ENCODE measurements around the gene NHERF1. TPM values are rescaled to one million over a fixed set of nuclear protein-coding genes. Genes with fewer than 3 reads are reported as not detected.

NHERF1 gene
- total RNA-seq, 2 donors from 2014 or later = 84.1 to 133 TPM

DNA sequence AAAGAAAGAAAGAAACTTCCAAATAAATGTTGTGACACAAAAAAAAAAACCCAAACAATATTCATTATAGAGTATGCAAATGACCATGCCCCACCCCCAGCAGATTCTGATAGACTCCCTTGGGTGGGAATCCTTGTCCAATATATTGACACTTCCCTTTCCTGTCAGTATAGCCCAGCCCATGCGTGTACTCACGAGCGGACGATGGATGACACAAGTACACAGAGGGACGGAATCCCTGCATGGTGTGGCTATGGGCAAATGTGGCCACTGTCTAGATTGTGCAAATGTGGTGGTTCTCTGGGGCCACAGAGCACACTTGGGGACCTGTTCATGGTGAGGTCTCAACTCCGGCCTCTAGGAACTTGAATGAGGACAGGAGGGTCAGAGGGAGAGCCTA lies 8.3 kb upstream of the NHERF1 start:
- intact Hi-C loops (cut with DNase I) = no loop called here
- Histone ChIP-seq H3K27ac (no peak overlapping the region), H3K4me1 (replicated peaks) (no peaks in the 10 kb centered on the region), H3K36me3 (no peaks in the 10 kb centered on the region), H3K4me3 (no peak overlapping the region), H3K27me3 (replicated peaks; ENCODE audit: insufficient read depth) (peaks cover 8% of the 10 kb centered on the region), H3K9me3 (no peaks in the 10 kb centered on the region)
- no peak for DNase-seq (ENCODE audit: low spot score)
- TF ChIP-seq POLR2AphosphoS5 (IDR thresholded peaks at IDR 0.05) = no peak
- TF ChIP-seq POLR2A (IDR thresholded peaks at IDR 0.05) = no peak
- TF ChIP-seq, protein P1, sequence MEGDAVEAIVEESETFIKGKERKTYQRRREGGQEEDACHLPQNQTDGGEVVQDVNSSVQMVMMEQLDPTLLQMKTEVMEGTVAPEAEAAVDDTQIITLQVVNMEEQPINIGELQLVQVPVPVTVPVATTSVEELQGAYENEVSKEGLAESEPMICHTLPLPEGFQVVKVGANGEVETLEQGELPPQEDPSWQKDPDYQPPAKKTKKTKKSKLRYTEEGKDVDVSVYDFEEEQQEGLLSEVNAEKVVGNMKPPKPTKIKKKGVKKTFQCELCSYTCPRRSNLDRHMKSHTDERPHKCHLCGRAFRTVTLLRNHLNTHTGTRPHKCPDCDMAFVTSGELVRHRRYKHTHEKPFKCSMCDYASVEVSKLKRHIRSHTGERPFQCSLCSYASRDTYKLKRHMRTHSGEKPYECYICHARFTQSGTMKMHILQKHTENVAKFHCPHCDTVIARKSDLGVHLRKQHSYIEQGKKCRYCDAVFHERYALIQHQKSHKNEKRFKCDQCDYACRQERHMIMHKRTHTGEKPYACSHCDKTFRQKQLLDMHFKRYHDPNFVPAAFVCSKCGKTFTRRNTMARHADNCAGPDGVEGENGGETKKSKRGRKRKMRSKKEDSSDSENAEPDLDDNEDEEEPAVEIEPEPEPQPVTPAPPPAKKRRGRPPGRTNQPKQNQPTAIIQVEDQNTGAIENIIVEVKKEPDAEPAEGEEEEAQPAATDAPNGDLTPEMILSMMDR (IDR thresholded peaks at IDR 0.05) = no peak
- 81% methylated on average over 6 of the region's 6 CpGs for WGBS

DNA sequence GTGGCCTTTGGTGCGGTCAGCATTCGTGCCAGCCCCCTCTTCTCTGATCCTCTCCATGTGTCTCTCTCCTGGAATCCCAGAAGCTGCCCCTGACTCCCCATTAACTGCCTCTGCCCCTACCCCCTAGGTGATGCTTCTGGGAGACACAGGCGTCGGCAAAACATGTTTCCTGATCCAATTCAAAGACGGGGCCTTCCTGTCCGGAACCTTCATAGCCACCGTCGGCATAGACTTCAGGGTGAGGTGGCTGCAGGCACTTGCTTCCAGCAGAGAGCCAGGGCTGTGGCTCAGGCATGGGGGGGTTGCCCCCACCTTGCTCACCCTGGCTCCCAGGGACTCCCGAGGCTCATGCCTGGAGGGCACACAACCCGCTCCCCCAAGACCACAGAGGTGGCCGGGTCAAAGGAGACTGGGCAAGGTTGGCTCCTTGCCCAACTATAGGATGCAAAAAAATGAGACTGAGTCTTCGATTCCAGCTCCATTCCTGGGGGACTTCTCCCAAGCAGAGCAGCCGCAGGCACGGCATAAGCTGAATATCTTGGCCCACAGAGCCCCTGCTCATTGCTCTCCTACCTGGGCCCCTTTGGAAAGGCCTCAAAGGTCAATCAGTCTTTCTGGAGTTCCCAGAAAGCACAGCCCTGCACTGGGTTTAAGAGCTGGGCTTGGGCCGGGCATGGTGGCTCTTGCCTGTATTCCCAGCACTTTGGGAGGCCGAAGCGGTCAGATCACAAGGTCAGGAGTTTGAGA lies 7.6 kb upstream of the NHERF1 start:
- H3K9me3 ChIP-seq = no peaks in the 10 kb centered on the region
- H3K27ac ChIP-seq = no peak overlapping the region
- WGBS = 89% methylated on average over 17 of the region's 17 CpGs
- no peak overlapping the region for H3K4me3 ChIP-seq
- DNase-seq (ENCODE audit: low spot score) = no peak
- H3K27me3 ChIP-seq (replicated peaks; ENCODE audit: insufficient read depth) = peaks cover 8% of the 10 kb centered on the region
- no peaks in the 10 kb centered on the region for H3K36me3 ChIP-seq
- no peaks in the 10 kb centered on the region for H3K4me1 ChIP-seq (replicated peaks)
- TF ChIP-seq, protein P1 (IDR thresholded peaks at IDR 0.05) = no peak
- TF ChIP-seq POLR2A (IDR thresholded peaks at IDR 0.05) = no peak
- no peak for TF ChIP-seq POLR2AphosphoS5 (IDR thresholded peaks at IDR 0.05)
- intact Hi-C loops (cut with DNase I) = no loop called here

DNA sequence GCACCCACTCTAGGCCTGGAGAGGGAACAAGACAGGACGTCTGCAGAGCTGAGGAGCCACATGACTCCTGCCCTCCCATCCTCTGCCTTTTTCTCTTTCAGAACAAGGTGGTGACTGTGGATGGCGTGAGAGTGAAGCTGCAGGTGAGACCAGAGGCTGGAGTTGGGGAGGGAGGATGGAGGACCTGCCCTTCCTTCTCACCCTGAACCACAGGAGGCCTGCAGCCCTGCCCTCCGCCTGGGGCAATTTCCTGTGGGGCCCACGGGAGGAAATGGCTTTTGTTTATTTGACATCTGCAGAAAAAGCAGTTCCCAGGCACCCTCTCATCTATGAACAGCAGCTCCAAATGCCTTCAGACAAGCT lies 6.3 kb upstream of the NHERF1 start:
- peaks cover 8% of the 10 kb centered on the region for H3K27me3 ChIP-seq (replicated peaks; ENCODE audit: insufficient read depth)
- no peaks in the 10 kb centered on the region for H3K36me3 ChIP-seq
- intact Hi-C loops (cut with DNase I) = no loop called here
- WGBS = 23% methylated on average over 4 of the region's 4 CpGs
- H3K9me3 ChIP-seq = no peaks in the 10 kb centered on the region
- H3K27ac ChIP-seq = no peak overlapping the region
- TF ChIP-seq, protein P1 (IDR thresholded peaks at IDR 0.05) = no peak
- TF ChIP-seq POLR2AphosphoS5 (IDR thresholded peaks at IDR 0.05) (no peak), POLR2A (IDR thresholded peaks at IDR 0.05) (no peak)
- no peaks in the 10 kb centered on the region for H3K4me1 ChIP-seq (replicated peaks)
- H3K4me3 ChIP-seq = no peak overlapping the region
- no peak for DNase-seq (ENCODE audit: low spot score)

DNA sequence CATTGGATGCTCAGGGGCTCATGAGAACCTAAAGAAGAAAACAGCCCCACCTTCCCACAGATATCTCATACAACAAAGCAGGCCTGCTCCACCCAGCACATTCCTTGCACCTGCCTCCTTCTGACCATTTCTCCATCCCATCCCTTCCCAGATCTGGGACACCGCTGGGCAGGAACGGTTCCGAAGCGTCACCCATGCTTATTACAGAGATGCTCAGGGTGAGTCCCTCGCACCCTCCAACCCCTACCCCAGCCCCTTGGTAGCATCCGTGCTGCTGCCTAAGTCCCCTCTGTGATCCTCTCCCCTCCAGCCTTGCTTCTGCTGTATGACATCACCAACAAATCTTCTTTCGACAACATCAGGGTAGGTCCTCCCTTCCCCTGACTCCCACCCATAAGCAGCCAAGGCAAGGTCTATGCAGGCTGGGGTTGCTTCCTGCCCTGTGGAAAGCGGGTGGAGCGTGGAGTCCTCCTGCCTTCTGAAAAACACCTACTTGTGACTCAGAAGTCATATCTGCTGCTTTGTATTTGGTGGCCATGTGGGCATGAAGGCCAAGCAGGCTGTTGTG lies 5.4 kb upstream of the NHERF1 start:
- H3K4me3 ChIP-seq = no peak overlapping the region
- H3K9me3 ChIP-seq = no peaks in the 10 kb centered on the region
- 92% methylated on average over 9 of the region's 9 CpGs for WGBS
- H3K27ac ChIP-seq = no peak overlapping the region
- no peaks in the 10 kb centered on the region for H3K36me3 ChIP-seq
- H3K27me3 ChIP-seq (replicated peaks; ENCODE audit: insufficient read depth) = peaks cover 8% of the 10 kb centered on the region
- DNase-seq (ENCODE audit: low spot score) = no peak
- no peaks in the 10 kb centered on the region for H3K4me1 ChIP-seq (replicated peaks)
- intact Hi-C loops (cut with DNase I) = no loop called here
- TF ChIP-seq POLR2A (IDR thresholded peaks at IDR 0.05) (no peak), POLR2AphosphoS5 (IDR thresholded peaks at IDR 0.05) (no peak)
- TF ChIP-seq, protein P1 (IDR thresholded peaks at IDR 0.05) = no peak

DNA sequence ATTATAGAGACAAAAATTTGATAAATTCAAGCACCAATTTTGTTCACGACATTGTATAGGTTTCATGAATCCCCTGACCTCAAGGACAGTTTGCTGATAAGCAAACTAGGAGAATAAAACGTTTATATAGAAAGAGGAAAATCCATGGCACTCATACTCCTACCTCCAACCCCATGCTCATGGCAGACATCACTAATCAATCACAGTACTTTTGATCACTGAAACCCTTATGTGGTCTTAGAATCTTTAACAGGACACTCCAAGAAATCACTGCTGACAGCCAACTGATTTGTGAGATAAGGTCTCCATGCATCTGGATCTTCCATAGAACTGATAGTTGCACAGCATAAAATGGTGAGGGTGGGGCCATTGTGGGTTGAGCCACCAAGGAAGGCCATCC lies 4.7 kb upstream of the NHERF1 start:
- H3K27me3 ChIP-seq (replicated peaks; ENCODE audit: insufficient read depth) = peaks cover 5% of the 10 kb centered on the region
- no peak overlapping the region for H3K4me3 ChIP-seq
- no peak for DNase-seq (ENCODE audit: low spot score)
- TF ChIP-seq POLR2AphosphoS5 (IDR thresholded peaks at IDR 0.05) (no peak), POLR2A (IDR thresholded peaks at IDR 0.05) (no peak)
- TF ChIP-seq, protein P1 (IDR thresholded peaks at IDR 0.05) = no peak
- H3K27ac ChIP-seq = no peak overlapping the region
- no peaks in the 10 kb centered on the region for H3K36me3 ChIP-seq
- WGBS = 74% methylated on average over 2 of the region's 2 CpGs
- intact Hi-C loops (cut with DNase I) = loop anchor here (2.0 kb wide), 2 partner anchors 27 to 123 kb away; no protein-coding TSS in a partner anchor
- no peaks in the 10 kb centered on the region for H3K4me1 ChIP-seq (replicated peaks)
- no peaks in the 10 kb centered on the region for H3K9me3 ChIP-seq

All from prostate gland (tissue), 2 donors.